DOHH2 (cell line): Measurements from ENCODE around the gene ACTR1A.

ENCODE experiments used
- EZH2phosphoT487 ChIP-seq: fragments of 200-600 bp; sonication (generic); IDR thresholded peaks from 2 replicates; pipeline ENCODE4 v1.6.1; 2017; ENCODE audit warnings: borderline replicate concordance, mild to moderate bottlenecking, antibody characterized with exemption, low read length, moderate library complexity, mixed read lengths
- TF ChIP-seq, protein P1 (sequence below): fragments of 200-600 bp; sonication (generic); IDR thresholded peaks from one replicate; pipeline ENCODE4 v1.5.1; 2014; ENCODE audit warnings: antibody characterized with exemption, mild to moderate bottlenecking, low read depth, low read length; ENCODE audit not compliant: poor library complexity, severe bottlenecking

DNA sequence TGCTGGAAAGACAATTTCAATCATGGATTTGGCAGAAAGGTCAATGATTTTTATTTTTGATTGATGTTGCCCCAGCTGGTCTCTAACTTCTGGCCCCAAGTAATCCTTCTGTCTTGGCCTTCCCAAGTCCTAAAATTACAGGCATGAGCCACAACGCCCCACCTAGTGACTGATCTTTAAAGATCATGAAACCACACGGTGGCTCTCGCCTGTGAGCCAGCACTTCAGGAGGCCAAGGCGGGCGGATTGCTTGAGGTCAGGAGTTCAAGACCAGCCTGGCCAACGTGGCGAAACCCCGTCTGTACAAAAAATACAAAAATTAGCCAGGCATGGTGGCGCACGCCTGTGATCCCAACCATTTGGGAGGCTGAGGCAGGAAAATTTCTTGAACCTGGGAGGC, 38.5 kb downstream of the ACTR1A start:
- TF ChIP-seq, protein P1, sequence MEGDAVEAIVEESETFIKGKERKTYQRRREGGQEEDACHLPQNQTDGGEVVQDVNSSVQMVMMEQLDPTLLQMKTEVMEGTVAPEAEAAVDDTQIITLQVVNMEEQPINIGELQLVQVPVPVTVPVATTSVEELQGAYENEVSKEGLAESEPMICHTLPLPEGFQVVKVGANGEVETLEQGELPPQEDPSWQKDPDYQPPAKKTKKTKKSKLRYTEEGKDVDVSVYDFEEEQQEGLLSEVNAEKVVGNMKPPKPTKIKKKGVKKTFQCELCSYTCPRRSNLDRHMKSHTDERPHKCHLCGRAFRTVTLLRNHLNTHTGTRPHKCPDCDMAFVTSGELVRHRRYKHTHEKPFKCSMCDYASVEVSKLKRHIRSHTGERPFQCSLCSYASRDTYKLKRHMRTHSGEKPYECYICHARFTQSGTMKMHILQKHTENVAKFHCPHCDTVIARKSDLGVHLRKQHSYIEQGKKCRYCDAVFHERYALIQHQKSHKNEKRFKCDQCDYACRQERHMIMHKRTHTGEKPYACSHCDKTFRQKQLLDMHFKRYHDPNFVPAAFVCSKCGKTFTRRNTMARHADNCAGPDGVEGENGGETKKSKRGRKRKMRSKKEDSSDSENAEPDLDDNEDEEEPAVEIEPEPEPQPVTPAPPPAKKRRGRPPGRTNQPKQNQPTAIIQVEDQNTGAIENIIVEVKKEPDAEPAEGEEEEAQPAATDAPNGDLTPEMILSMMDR, result no peak
- no peak for TF ChIP-seq EZH2phosphoT487
